Measurements from ENCODE around the gene HOXB7.

GRCh38 chr17:48588074-48588415 is 22.8 kb downstream of the HOXB7 start:
- TF ChIP-seq SKIL (IDR thresholded peaks at IDR 0.05; ENCODE audit: low read depth, poor library complexity, severe bottlenecking) (no peak), USF1 (IDR thresholded peaks at IDR 0.05; ENCODE audit: borderline replicate concordance, extremely low read length, insufficient read depth, low read depth, low read length) (no peak), NFYB (IDR thresholded peaks at IDR 0.05; ENCODE audit: insufficient read depth, low read depth, low read length) (no peak), BCL11A (IDR thresholded peaks at IDR 0.05; ENCODE audit: low read depth, low read length) (no peak), POLR2A (IDR thresholded peaks at IDR 0.05; ENCODE audit: low read depth, low read length) (no peak)
- TF ChIP-seq, protein P1, sequence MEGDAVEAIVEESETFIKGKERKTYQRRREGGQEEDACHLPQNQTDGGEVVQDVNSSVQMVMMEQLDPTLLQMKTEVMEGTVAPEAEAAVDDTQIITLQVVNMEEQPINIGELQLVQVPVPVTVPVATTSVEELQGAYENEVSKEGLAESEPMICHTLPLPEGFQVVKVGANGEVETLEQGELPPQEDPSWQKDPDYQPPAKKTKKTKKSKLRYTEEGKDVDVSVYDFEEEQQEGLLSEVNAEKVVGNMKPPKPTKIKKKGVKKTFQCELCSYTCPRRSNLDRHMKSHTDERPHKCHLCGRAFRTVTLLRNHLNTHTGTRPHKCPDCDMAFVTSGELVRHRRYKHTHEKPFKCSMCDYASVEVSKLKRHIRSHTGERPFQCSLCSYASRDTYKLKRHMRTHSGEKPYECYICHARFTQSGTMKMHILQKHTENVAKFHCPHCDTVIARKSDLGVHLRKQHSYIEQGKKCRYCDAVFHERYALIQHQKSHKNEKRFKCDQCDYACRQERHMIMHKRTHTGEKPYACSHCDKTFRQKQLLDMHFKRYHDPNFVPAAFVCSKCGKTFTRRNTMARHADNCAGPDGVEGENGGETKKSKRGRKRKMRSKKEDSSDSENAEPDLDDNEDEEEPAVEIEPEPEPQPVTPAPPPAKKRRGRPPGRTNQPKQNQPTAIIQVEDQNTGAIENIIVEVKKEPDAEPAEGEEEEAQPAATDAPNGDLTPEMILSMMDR (IDR thresholded peaks at IDR 0.05 in 2 of 3, conservative IDR thresholded peaks at IDR 0.05 in 1 of 3; ENCODE audit: control insufficient read depth in 2 of 3, extremely low read depth in 1 of 3, insufficient read depth in 1 of 3, low read depth in 3 of 3, low read length in 3 of 3), result no peak

All from GM12878 (cell line).